Panc1 (cell line): Measurements from ENCODE around the gene FGF7. TPM values are rescaled to one million over a fixed set of nuclear protein-coding genes. Genes with fewer than 3 reads are reported as not detected.
"Not testable (repeated sequence)": the region's sequence is repeated elsewhere in the genome, so short reads cannot be mapped to it uniquely, and the experiment has no call there.

Experiments
- ATAC-seq: fragments of 200-7000 bp; cut with Tn5 transposase; 2 replicates; pipeline ENCODE4 v1.9.1; 2020; ENCODE audit warnings: mild to moderate bottlenecking, moderate library complexity
- BruUV-seq: library from RNA; stranded (reverse); fragments of 400-500 nt; replicated peaks from 2 replicates; lab custom pipeline; 2021; lab: Mats Ljungman, UMichigan
- CTCF ChIA-PET: fragments of 300-600 bp; sonication (Branson Sonifier 250); formaldehyde crosslinking; loops from one replicate; lab custom pipeline; 2022; ENCODE audit warnings: antibody characterized with exemption; lab: Charles Lee
- POLR2A ChIA-PET: fragments of 300-600 bp; sonication (Branson Sonifier 250); formaldehyde crosslinking; loops from one replicate; lab custom pipeline; 2022; ENCODE audit warnings: antibody characterized with exemption; lab: Charles Lee
- DNase-seq: peaks from one replicate; pipeline ENCODE4 v3.0.0-alpha.2; 2010; ENCODE audit warnings: low read depth, low spot score
- H3K27ac ChIP-seq: 2 replicates; pipeline ENCODE4 v1.5.1; 2011; ENCODE audit warnings: mild to moderate bottlenecking, low read length, inconsistent platforms
- H3K27me3 ChIP-seq: fragments of 200-500 bp; sonication (Bioruptor generic); 2 replicates; pipeline ENCODE4 v1.6.0; 2014; ENCODE audit warnings: low read length, inconsistent platforms; ENCODE audit not compliant: control insufficient read depth, insufficient read depth
- H3K36me3 ChIP-seq: fragments of 200-500 bp; sonication (Bioruptor generic); 2 replicates; pipeline ENCODE4 v1.5.1; 2014; ENCODE audit warnings: inconsistent platforms, mild to moderate bottlenecking, low read length, moderate library complexity; ENCODE audit not compliant: control insufficient read depth, insufficient read depth
- H3K4me1 ChIP-seq: 2 replicates; pipeline ENCODE4 v1.5.1; 2011; ENCODE audit warnings: inconsistent platforms, mild to moderate bottlenecking, low read length, moderate library complexity; ENCODE audit not compliant: control insufficient read depth, insufficient read depth
- H3K4me3 ChIP-seq, 2 experiments: 2 replicates each; pipeline ENCODE4 v1.5.1; 2011 to 2012; ENCODE audit warnings: low read depth in 2 of 2, low read length in 2 of 2, mild to moderate bottlenecking in 2 of 2, inconsistent platforms in 1 of 2, moderate library complexity in 1 of 2
- H3K9me3 ChIP-seq: fragments of 200-500 bp; sonication (Bioruptor generic); 2 replicates; pipeline ENCODE4 v1.5.1; 2014; ENCODE audit warnings: low read depth, mild to moderate bottlenecking, inconsistent platforms, low read length, moderate library complexity; ENCODE audit not compliant: control insufficient read depth, insufficient read depth
- POLR2AphosphoS5 ChIP-seq: IDR thresholded peaks from 2 replicates; pipeline ENCODE4 v1.6.1; 2012; ENCODE audit warnings: mild to moderate bottlenecking, low read depth, low read length, moderate library complexity
- SIN3A ChIP-seq: IDR thresholded peaks from 2 replicates; pipeline ENCODE4 v1.6.1; 2012; ENCODE audit warnings: low read depth, mild to moderate bottlenecking, low read length, moderate library complexity, borderline replicate concordance; ENCODE audit not compliant: insufficient read depth
- TCF7L2 ChIP-seq: IDR thresholded peaks from 2 replicates; pipeline ENCODE4 v1.6.1; 2011; ENCODE audit warnings: mild to moderate bottlenecking, low read depth, low read length, inconsistent platforms
- in situ Hi-C: cut with HindIII; loops from 2 replicates; pipeline ENCODE4 v1.10.0; 2016; ENCODE audit warnings: low sequenced_read_pairs, low pct_unique_long_range_greater_than_20kb
- intact Hi-C: fragments of 100-400 bp; cut with micrococcal nuclease; formaldehyde crosslinking; loops from one replicate; pipeline ENCODE4 v1.10.0; 2022; ENCODE audit not compliant: unreplicated experiment
- total RNA-seq: library from RNA; stranded (reverse); gene quantifications from one replicate; pipeline ENCODE4 v1.2.1, GENCODE V29; 2021; ENCODE audit not compliant: unreplicated experiment
- TF ChIP-seq, protein P1 (sequence below), 2 experiments: IDR thresholded peaks; 2 replicates each; pipeline ENCODE4 v1.6.1; 2011 to 2012; ENCODE audit warnings: low read depth in 2 of 2, control low read depth in 1 of 2, low read length in 1 of 2, mild to moderate bottlenecking in 1 of 2, moderate library complexity in 1 of 2; ENCODE audit not compliant: insufficient read depth in 1 of 2
- TF ChIP-seq, protein P2 (sequence below): fragments of 450-650 bp; IDR thresholded peaks from 2 replicates; pipeline ENCODE4 v1.5.1; 2017; ENCODE audit warnings: mild to moderate bottlenecking

The FGF7 gene
- total RNA-seq, 1 experiment from 2014 or later, result not detected

DNA sequence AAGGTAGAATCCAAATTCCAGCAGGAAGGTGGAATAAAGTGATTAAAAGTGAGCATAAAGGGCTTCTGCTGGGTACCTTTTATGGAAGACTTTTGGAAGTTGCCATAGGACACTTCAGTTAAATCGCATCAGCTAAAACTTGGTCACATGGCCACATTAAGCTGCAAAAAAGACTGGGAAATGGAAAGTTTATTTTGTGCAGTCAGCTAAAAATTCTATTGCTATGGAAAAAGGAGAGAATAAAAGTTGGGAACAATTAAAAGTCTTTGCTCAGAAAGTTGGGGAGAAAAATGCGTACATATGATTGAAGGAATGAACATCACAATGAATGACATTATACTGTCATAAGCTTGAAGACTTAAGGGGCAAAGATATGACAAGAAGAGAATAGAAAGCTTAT is 49.3 kb downstream of the FGF7 start:
- Histone ChIP-seq H3K27ac (no peak overlapping the region), H3K9me3 (no peaks in the 10 kb centered on the region), H3K4me1 (no peaks in the 10 kb centered on the region), H3K4me3 (no peak overlapping the region), H3K27me3 (no peaks in the 10 kb centered on the region), H3K36me3 (no peaks in the 10 kb centered on the region)
- in situ Hi-C loops, result no loop called here
- ChIA-PET POLR2A (interaction anchor here (0.6 kb wide), 2 partner anchors 11 to 318 kb away, joined by 4 to 5 read pairs; no protein-coding TSS in a partner anchor), CTCF (interaction anchor here (0.6 kb wide), 2 partner anchors 303 to 367 kb away, joined by 4 read pairs; partner anchors contain the start of gene GALK2)
- no TSS peak for BruUV-seq
- ATAC-seq, result no peak
- TF ChIP-seq TCF7L2 (no peak), POLR2AphosphoS5 (no peak), SIN3A (no peak)
- TF ChIP-seq, protein P1, sequence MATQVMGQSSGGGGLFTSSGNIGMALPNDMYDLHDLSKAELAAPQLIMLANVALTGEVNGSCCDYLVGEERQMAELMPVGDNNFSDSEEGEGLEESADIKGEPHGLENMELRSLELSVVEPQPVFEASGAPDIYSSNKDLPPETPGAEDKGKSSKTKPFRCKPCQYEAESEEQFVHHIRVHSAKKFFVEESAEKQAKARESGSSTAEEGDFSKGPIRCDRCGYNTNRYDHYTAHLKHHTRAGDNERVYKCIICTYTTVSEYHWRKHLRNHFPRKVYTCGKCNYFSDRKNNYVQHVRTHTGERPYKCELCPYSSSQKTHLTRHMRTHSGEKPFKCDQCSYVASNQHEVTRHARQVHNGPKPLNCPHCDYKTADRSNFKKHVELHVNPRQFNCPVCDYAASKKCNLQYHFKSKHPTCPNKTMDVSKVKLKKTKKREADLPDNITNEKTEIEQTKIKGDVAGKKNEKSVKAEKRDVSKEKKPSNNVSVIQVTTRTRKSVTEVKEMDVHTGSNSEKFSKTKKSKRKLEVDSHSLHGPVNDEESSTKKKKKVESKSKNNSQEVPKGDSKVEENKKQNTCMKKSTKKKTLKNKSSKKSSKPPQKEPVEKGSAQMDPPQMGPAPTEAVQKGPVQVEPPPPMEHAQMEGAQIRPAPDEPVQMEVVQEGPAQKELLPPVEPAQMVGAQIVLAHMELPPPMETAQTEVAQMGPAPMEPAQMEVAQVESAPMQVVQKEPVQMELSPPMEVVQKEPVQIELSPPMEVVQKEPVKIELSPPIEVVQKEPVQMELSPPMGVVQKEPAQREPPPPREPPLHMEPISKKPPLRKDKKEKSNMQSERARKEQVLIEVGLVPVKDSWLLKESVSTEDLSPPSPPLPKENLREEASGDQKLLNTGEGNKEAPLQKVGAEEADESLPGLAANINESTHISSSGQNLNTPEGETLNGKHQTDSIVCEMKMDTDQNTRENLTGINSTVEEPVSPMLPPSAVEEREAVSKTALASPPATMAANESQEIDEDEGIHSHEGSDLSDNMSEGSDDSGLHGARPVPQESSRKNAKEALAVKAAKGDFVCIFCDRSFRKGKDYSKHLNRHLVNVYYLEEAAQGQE (IDR thresholded peaks at IDR 0.05; ENCODE audit: insufficient read depth in 1 of 2, low read depth in 2 of 2, low read length in 1 of 2), result no peak
- TF ChIP-seq, protein P2, sequence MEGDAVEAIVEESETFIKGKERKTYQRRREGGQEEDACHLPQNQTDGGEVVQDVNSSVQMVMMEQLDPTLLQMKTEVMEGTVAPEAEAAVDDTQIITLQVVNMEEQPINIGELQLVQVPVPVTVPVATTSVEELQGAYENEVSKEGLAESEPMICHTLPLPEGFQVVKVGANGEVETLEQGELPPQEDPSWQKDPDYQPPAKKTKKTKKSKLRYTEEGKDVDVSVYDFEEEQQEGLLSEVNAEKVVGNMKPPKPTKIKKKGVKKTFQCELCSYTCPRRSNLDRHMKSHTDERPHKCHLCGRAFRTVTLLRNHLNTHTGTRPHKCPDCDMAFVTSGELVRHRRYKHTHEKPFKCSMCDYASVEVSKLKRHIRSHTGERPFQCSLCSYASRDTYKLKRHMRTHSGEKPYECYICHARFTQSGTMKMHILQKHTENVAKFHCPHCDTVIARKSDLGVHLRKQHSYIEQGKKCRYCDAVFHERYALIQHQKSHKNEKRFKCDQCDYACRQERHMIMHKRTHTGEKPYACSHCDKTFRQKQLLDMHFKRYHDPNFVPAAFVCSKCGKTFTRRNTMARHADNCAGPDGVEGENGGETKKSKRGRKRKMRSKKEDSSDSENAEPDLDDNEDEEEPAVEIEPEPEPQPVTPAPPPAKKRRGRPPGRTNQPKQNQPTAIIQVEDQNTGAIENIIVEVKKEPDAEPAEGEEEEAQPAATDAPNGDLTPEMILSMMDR, result no peak
- intact Hi-C loops, result no loop called here
- DNase-seq, result no peak

- intact Hi-C loops, result no loop called here
- CTCF ChIA-PET, result no interaction called here
Measured at GRCh38 chr15:49473031-49473430, 50.0 kb downstream of the FGF7 start.

DNA sequence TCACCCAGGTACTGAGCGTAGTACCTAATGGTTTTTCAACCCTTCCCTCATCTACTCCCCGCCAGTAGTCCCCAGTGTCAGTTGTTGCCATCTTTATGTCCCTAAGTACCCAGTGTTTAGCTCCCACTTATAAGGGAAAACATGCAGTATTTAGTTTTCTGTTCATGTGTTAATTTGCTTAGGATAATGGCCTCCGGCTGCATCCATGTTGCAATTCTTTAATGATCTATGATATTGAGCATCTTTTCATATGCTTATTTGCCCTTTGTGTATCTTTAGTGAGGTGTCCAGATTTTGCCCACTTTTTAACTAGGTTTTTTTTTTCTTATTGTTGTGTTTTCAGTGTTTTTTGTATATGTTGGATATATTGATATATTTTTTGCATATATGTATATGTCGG is 55.0 kb downstream of the FGF7 start:
- POLR2A ChIA-PET, H3K36me3 ChIP-seq, H3K9me3 ChIP-seq, H3K27ac ChIP-seq, intact Hi-C loops, DNase-seq, H3K4me1 ChIP-seq, ATAC-seq, H3K4me3 ChIP-seq, CTCF ChIA-PET, BruUV-seq, H3K27me3 ChIP-seq, in situ Hi-C loops: not testable (repeated sequence)

More at GRCh38 chr15:49473031-49473430, 50.0 kb downstream of the FGF7 start:
- no peak overlapping the region for H3K27ac ChIP-seq
- TF ChIP-seq TCF7L2 (no peak), SIN3A (no peak)
- TF ChIP-seq, protein P1 (IDR thresholded peaks at IDR 0.05; ENCODE audit: insufficient read depth in 1 of 2, low read depth in 2 of 2, low read length in 1 of 2), result no peak
- TF ChIP-seq, protein P2, result no peak
- no TSS peak for BruUV-seq
- no peak for DNase-seq
- no peaks in the 10 kb centered on the region for H3K27me3 ChIP-seq
- in situ Hi-C loops, result no loop called here
- no peaks in the 10 kb centered on the region for H3K9me3 ChIP-seq
- no peak overlapping the region for H3K4me3 ChIP-seq
- no peaks in the 10 kb centered on the region for H3K36me3 ChIP-seq
- no peaks in the 10 kb centered on the region for H3K4me1 ChIP-seq
- no peak for ATAC-seq
- POLR2A ChIA-PET, result no interaction called here

GRCh38 chr15:49478982-49479381 is 55.9 kb downstream of the FGF7 start:
- H3K27ac ChIP-seq, H3K4me3 ChIP-seq, ATAC-seq, POLR2A ChIA-PET, intact Hi-C loops, in situ Hi-C loops, CTCF ChIA-PET, H3K27me3 ChIP-seq, H3K4me1 ChIP-seq, H3K36me3 ChIP-seq, BruUV-seq, H3K9me3 ChIP-seq, DNase-seq: not testable (repeated sequence)
